ENCODE measurements around the gene SMCO3.
A peak's percentile ranks its signal among the peaks of the same experiment; 100 is the strongest.

Gene SMCO3

GRCh38 chr12:14814014-14814413 is at the start of gene SMCO3:
Gene SMCO3, minus strand, starts transcription at chr12:14814182. Its CDS starts 7,502 bp downstream, at chr12:14806680.
- DNase-seq: no peak

GRCh38 chr12:14860490-14860889 is 46.5 kb upstream of the SMCO3 start:
- DNase-seq: no peak

- no peak for DNase-seq
Measured at GRCh38 chr12:14858513-14858912, 44.5 kb upstream of the SMCO3 start.

- no peak for DNase-seq
Measured at GRCh38 chr12:14854586-14855183, 40.7 kb upstream of the SMCO3 start.

GRCh38 chr12:14853961-14854360 is 40.0 kb upstream of the SMCO3 start:
- DNase-seq: no peak

- no peak for DNase-seq
Measured at GRCh38 chr12:14852880-14853279, 38.9 kb upstream of the SMCO3 start.

GRCh38 chr12:14850929-14851663 is 37.1 kb upstream of the SMCO3 start:
- no peak for DNase-seq

- DNase-seq: no peak
Measured at GRCh38 chr12:14849661-14850060, 35.7 kb upstream of the SMCO3 start.

- no peak for DNase-seq
Measured at GRCh38 chr12:14846876-14847580, 33.0 kb upstream of the SMCO3 start.

- no peak for DNase-seq
Measured at GRCh38 chr12:14846042-14846587, 32.1 kb upstream of the SMCO3 start.

- peak; percentile 22 for DNase-seq
Measured at GRCh38 chr12:14845350-14845750, 31.4 kb upstream of the SMCO3 start.

- no peak for DNase-seq
Measured at GRCh38 chr12:14844401-14844800, 30.4 kb upstream of the SMCO3 start.

GRCh38 chr12:14843425-14843887 is 29.5 kb upstream of the SMCO3 start, which contains the start of gene ART4:
Gene ART4, minus strand, starts transcription at chr12:14843526. Its CDS starts 413 bp downstream, at chr12:14843113.
- DNase-seq: no peak

GRCh38 chr12:14842315-14842714 is 28.3 kb upstream of the SMCO3 start:
- DNase-seq: no peak

GRCh38 chr12:14841761-14842160 is 27.8 kb upstream of the SMCO3 start:
- no peak for DNase-seq

GRCh38 chr12:14840616-14841015 is 26.6 kb upstream of the SMCO3 start:
- no peak for DNase-seq

GRCh38 chr12:14839262-14839661 is 25.3 kb upstream of the SMCO3 start:
- DNase-seq: no peak

- no peak for DNase-seq
Measured at GRCh38 chr12:14836336-14837210, 22.6 kb upstream of the SMCO3 start.

- no peak for DNase-seq
Measured at GRCh38 chr12:14834509-14834908, 20.5 kb upstream of the SMCO3 start.

GRCh38 chr12:14833952-14834351 is 20.0 kb upstream of the SMCO3 start:
- no peak for DNase-seq

- DNase-seq: no peak
Measured at GRCh38 chr12:14833336-14833735, 19.4 kb upstream of the SMCO3 start.

GRCh38 chr12:14828892-14829291 is 14.9 kb upstream of the SMCO3 start:
- no peak for DNase-seq

- DNase-seq: no peak
Measured at GRCh38 chr12:14827043-14827442, 13.1 kb upstream of the SMCO3 start.

All from NCI-H748 treated with DMSO at 0.1 percent for 48 hours (cell line).